Activated CD4-positive, alpha-beta T cell treated with anti-CD3 and anti-CD28 coated beads, Interleukin-2, Interleukin-4, amounts not matched to agents 100 ng/mL and 50 ng/mL, durations not matched to agents 16 hours and 8 hours (primary cell): ENCODE results near the gene MFAP4.

ENCODE experiments used
- DNase-seq: peaks from one replicate; pipeline ENCODE4 v3.0.0-alpha.2; 2020; ENCODE audit warnings: low spot score

MFAP4 gene

DNA sequence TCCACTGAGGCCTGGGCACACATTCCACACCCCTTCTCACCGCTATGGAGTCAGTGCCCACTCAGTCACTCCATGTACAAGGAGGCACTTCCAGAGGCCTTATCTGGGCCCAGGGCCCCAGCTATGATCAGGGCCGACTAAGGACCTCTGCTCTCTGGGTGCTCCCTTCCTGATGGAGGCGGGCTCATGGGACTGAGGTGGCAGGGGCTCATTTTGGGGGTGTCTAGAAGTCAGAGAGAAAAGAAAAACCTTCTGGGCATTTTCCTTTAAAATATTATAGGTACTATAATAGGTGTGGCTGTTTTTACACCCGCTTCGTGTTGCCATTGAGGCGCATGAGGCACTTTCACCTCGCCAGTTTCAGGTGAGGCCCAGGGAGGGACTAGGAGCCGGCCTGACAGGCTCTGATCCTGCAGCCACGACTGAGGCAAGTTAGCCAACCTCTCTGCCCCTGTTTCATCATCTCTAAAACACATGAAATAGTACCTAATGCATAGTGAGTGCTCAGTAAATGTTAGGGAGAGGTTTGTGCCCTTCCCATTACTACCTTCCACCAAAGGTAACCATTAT lies 38.8 kb downstream of the MFAP4 start:
- no peak for DNase-seq

- no peak for DNase-seq
These were observed 39.5 kb downstream of the MFAP4 start for GRCh38 chr17:19347323-19348080.

DNA sequence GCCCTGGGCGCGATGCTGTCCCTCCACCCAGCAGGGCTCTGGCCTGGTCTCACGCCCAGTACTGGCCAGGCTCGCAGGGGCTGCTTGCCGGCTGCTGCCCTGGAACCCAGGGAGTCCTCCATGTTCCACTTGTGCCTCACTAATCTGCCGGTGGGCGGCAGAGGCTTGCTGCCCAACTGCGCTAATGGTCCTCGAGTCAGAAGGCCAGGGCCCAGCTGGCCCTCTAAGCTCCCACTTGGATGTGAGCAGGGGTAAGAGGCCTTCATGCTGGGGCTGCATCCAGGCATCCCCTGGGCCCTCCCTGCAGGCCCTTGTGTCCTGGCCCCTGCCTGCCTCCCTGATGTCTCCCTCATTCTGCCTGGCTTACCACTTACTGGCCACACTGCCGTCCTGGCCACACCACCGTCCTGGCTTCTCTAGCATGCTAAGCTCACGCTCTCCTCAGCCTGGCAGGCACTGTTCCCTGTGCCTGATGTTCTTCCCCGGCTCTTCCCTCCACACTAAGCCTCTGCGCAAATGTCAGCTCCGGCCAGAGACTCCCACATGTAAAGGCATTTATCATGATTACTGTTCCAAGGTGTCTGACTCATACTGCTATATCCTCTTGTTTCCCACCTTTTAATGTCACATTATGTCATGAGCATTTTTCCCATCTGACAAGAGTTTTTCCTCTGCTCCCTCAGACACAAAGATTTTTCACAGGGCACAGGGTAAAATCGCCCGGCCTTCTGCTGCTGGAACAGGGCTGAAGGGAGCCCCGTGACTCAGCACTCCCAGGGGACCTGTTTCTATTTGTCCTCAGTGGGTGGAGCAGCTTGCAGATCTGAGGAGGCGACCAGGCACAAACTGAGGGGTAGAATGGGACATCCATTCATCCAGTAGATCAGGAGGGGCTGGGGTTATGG lies 40.4 kb downstream of the MFAP4 start:
- no peak for DNase-seq

DNA sequence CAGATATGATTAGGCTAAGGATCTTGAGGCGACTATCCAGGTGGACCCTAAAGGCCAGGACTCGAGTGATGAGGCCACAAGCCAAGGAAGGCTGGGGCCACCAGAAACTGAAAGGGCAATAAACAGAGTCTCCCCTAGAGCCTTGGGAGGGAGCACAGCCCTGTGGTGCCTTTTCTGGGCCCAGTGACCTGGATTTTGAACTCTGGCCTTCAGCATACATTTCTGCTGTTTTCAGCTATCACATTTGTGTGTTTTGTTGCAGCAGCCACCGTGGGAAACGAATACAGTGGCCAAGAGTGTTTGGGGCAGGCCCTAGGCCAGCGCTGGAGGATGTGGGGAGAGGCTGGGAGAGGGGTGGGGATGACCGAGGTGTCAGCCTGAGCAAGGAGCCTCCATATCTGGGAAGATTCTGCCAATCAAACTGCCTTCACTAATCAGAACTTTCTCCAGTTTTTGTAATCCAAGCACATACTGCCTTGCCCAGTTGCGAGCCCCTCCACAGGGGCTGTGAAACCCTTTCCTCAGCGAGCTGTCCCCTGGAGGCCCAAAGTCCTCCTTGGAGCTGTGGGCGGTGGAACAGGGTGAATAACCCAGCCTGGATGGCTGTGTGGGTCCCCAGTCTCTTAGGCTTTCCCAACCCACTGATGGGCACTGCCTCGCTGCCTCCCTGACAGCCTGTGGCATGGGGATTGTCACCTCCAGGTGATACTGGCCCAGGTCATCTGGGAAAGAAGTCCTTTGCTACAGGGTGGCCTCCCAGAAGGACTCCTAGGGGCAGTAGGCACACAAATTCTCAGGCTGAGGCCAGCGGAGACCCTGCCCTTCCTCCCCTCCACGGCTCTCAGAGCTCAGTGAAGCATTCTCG lies 41.3 kb downstream of the MFAP4 start:
- DNase-seq, result no peak

GRCh38 chr17:19345067-19345460 lies 41.9 kb downstream of the MFAP4 start:
- DNase-seq, result no peak

DNA sequence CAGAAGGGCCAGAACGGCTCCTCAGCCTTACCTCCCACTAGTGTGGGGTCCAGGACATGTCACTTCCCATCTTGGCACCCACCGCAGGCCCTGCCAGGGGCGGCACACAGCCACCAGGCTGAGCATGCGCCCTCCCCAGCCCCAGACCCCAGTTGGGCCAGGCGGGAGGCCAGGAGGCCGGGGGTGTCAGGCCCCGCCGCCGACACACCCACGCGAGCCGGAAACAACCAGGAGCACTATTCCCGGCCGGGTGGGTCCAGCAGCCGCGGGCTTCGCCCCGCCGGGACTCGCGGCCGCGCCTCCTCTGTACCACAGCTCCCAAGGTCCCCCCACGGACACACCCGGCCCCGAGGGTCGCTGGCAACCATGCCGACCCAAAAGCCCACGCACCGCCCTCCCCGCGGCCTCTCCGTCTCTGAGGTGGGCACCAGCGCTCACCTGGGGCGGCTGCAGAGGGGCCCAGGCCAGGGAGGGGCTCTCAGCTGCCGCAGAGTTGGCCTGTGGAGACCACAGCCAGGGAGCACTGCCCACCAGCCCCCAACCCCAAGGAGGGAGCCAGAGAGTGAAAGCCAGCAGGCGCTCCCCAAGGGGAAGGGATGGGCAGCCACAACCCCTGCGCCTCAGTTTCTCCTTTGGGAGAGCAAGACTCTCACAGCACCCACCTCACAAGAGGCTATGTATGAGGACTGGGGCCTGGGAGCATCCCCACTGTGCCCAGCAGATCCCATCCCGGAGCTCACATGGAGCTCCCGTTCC lies 42.5 kb downstream of the MFAP4 start:
- no peak for DNase-seq

- no peak for DNase-seq
These were observed 43.3 kb downstream of the MFAP4 start for GRCh38 chr17:19343671-19344151.

GRCh38 chr17:19343256-19343630 lies 43.7 kb downstream of the MFAP4 start:
- DNase-seq, result no peak

GRCh38 chr17:19342611-19343255 lies 44.3 kb downstream of the MFAP4 start:
- DNase-seq, result no peak

GRCh38 chr17:19341641-19342610 lies 45.1 kb downstream of the MFAP4 start:
- DNase-seq, result no peak

- DNase-seq, result no peak
These were observed 45.8 kb downstream of the MFAP4 start for GRCh38 chr17:19341211-19341631.

- DNase-seq, result no peak
These were observed 47.6 kb downstream of the MFAP4 start for GRCh38 chr17:19339341-19339815.

DNA sequence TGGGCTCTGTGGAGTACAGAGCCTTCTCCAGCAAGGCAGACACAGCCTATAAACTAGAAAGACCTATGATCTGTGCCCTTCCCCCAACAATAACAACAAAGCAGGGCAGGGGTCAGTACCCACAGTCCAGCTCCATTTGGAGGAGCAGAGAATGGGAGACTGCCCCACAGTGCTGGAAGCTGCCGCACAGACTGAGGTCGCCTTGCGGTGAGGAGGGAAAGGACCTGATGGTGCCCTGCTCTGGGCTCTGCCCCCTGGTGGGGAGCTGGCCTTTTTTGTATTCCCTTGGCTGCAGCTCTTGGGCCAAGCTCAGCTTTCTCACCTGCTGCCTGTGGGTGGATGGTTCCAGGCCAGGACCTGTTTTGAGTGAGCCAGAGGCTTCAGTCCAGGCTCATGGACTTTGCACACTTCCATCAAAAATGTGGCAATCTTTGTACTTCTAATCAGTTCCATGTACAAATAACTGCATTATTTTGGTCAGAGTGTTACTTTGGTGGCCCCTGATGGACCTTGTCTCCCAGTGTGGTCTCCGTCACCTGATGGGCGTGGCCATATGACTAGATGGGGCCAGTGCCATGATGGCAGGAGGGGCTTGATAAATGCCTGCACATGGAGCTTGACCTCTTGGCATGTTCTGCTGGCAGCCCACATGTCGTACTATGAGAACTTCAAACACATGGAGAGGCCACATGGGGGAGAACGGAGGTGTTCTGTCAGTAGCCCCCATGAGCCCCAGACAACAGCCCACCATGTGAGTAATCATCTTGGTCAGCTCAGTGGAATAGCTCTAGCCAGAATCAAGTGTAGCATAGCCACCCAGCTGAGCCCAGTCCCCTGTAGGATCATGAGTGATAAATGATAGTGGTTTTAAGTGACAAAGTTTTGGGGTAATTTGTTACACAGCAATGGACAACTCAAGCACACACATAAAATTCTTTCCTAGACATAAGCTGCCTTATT lies 48.7 kb downstream of the MFAP4 start:
- DNase-seq, result peak; percentile 57

DNA sequence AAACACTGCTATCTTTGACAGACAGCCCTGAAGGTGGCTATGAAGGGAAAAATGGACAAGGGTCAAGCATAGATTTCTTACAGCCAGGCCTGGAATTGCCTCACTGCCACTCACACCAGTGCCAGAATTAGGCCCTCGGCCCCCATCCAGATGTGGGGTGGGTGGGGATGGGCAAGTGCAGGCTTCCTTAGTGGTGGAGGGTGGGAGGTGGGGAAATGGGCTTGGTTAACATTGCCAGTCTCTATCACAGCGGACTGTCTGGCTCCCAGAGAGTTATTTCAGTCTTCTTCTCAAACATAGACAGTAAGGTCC lies 49.3 kb downstream of the MFAP4 start:
- DNase-seq, result no peak

GRCh38 chr17:19336938-19337711 lies 49.9 kb downstream of the MFAP4 start:
- no peak for DNase-seq

- DNase-seq, result no peak
These were observed 50.9 kb downstream of the MFAP4 start for GRCh38 chr17:19335951-19336631.

DNA sequence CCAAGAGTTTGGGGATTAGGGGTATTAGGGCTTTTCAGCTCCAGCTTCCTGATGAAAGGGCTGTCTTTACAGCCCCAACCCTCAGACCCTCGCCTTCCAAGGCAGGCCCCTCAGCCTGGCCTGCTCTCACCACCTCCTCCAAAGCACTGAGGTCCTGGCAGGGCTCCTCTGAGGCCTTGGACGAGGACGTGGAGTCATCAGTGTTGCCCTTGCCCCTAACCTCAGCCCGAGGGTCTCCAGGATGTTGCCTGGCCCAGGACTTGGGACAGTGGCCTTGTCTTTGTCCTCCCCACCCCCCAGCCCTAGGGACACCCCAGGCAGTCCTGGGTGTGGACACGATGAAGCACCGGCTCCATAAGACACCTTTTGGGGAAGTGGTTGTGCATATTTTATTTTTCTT lies 52.7 kb downstream of the MFAP4 start:
- DNase-seq, result no peak
